ENCODE data around the gene NOTCH2.
"Not testable (repeated sequence)": the region's sequence is repeated elsewhere in the genome, so short reads cannot be mapped to it uniquely, and the experiment has no call there.

NOTCH2 gene

GRCh38 chr1:120069067-120069919 is at the start of gene NOTCH2:
Gene NOTCH2 (minus strand): TSS chr1:120069662. CDS start chr1:120069406, 256 bp downstream.
- peak; percentile 76 for DNase-seq

DNA sequence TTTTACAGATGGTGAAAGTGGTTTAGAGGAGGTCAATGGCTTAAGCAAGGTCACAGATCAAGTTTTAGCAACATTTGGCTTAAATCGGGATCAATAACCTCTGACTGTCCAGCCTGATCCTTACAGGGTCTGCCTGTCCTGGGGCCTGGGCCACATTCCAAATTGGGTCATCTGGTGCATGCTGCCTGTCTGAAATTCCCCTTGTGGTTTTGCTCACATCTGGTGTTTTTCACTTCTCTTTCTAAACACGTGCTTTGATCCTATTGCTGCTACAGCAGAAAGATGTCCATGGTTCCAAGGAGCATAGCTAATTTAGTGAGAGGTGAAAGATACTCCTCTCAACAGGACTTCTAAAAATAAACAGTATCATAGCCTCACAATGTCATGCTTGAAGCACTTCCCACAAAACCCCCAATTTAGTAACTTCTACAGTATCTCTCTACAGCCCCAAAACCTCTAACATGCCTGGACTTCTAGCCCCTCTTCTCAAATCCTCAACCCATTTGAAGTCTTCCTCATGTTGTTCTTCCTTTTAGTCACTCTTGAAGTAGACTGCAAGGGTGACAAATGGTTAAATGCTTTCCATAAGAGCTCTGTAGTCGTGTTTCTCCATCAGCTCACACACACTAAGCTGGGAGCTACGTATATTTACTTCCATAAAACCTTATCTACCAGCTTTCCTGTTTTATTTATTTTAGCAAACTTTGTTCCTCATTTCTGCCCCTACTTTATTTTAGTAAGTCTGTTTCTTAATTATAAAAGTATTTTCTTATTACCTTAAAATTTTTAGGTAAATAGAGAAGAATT is 48.1 kb upstream of the NOTCH2 start:
- not testable (repeated sequence) for DNase-seq

DNA sequence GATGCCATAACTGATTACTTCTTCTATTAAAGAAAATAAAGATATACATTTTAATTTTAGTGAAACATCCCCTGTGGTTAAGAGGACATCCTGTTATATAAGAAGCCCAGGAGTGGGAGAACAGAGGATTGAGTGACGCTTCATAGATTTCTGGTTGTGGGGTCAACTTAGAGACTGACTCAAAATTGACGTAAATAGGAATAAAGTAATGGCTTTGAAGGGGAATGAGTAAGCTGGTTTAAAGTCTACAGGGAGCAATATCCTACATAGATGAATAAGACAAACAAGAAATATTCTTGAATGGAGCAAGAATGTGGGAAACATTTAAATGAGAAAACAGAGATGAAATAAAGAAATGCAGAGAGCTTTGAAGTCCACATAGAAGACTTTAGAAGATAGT is 46.6 kb upstream of the NOTCH2 start:
- not testable (repeated sequence) for DNase-seq

DNA sequence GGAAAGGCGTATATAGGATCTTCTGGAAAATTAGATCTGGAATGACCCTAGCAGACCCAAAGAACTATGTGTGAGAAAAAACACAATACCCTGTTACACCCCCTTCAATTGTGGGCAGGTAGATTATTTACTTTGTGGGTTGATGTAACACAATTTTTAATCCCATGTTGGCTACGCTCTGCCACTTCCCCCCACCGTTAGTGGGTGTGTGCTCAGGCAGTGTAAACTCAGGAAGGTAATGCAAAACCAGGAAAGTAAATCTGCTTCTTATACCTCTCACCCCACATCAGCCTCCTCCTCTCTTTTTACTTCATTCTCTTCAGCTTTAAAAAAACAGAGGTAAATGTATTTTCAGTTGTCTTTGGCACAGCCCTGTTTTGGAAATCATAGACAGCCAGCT is 43.7 kb upstream of the NOTCH2 start:
- DNase-seq = not testable (repeated sequence)

- peak; percentile 2 for DNase-seq
These were observed 42.8 kb upstream of the NOTCH2 start for GRCh38 chr1:120112212-120112611.

DNA sequence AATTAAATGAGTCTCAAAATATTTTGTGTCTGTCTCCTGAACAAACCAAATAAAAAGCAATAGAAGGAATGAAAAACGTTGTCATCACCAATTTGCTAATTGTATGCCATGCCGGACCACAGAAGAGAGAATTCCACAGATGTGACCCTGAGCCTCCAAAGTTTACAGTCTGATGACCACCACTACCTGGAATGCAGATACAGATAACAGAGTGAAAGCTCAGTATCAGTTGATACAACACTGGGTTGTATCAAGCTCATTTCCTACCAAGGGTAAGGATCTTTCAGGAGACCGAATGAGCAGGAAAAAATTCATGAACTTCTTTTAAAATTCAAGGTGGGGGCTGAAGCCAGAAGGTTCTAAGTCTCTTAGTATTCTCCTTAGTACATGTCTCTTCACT is 42.3 kb upstream of the NOTCH2 start:
- DNase-seq = not testable (repeated sequence)

DNA sequence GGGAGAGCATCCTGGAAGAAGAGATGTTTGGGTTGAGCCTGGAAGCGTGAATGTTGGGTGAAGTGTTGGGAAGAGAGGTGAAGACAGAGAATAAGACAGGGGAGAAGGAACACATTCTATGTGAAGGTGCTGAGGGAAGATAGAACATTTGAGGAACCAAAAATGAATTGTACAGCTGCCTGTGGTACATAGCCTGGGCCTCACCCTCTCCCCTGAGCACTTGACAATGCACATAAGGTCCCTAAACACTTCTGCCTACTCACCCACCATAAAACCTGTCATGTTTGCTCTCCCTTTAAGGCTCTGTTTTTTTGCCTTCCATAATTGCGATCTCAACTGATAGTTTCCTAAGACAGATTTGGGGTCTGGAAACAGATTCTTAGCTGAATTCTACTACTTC is 41.5 kb upstream of the NOTCH2 start:
- not testable (repeated sequence) for DNase-seq

DNA sequence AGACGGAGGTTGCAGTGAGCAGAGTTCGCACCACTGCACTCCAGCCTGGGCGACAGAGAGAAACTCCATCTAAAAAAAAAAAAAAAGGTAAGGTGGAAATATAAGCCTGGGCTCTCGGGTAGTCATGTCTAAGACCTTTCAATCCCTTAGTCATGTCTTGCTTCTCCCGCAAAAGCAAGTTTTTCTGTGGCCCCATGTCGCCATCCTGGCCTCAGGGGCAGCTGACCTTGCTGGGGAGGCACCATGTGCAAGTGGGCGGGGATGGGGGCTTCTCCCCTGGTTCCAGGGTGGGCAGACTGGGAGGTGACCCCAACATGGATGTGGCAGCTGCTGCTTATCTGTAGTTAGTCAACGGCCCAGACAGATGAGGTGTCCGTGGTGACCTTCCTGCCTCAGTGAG is 40.2 kb upstream of the NOTCH2 start:
- not testable (repeated sequence) for DNase-seq

DNA sequence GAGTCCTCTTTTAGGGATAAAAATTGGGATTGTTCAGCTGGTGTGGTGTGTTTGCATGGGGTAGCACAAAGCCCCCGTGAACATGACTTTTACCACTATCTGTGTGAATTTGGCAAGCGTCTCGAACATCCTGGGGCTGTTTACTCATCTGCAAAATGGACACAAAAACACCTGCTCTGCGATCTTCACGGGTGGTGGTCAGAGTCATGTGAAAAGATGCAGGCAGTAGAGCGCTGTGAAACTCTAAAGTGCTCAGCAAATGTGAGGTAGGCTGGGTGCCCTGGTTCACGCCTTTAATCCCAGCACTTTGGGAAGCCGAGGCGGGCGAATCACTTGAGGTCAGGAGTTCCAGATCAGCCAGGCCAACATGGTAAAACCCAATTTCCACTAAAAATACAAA is 39.7 kb upstream of the NOTCH2 start:
- DNase-seq = not testable (repeated sequence)

- DNase-seq = not testable (repeated sequence)
These were observed 35.8 kb upstream of the NOTCH2 start for GRCh38 chr1:120105288-120105687.

DNA sequence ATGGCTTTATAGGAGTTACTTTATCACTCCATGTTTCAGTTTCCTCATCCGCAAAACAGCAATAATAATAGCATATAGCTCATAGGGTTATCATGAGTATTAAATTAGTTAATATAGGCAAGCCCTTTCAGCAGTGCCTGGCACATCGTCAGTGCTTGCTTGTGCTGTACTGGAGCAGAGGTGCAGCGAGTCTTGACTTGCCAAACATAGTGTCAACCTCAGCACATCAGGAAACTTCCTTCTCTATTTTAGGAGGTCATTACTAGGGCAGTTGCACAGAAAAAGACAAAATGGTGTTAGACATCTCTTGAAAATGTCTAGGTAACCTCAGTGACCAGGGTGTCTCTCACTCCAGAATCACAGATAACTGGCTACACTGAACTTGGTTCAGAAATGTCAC is 34.3 kb upstream of the NOTCH2 start:
- DNase-seq = not testable (repeated sequence)

- not testable (repeated sequence) for DNase-seq
These were observed 32.1 kb upstream of the NOTCH2 start for GRCh38 chr1:120101593-120101992.

- DNase-seq = not testable (repeated sequence)
These were observed 31.1 kb upstream of the NOTCH2 start for GRCh38 chr1:120100590-120100989.

- DNase-seq = not testable (repeated sequence)
These were observed 29.7 kb upstream of the NOTCH2 start for GRCh38 chr1:120098986-120099759.

DNA sequence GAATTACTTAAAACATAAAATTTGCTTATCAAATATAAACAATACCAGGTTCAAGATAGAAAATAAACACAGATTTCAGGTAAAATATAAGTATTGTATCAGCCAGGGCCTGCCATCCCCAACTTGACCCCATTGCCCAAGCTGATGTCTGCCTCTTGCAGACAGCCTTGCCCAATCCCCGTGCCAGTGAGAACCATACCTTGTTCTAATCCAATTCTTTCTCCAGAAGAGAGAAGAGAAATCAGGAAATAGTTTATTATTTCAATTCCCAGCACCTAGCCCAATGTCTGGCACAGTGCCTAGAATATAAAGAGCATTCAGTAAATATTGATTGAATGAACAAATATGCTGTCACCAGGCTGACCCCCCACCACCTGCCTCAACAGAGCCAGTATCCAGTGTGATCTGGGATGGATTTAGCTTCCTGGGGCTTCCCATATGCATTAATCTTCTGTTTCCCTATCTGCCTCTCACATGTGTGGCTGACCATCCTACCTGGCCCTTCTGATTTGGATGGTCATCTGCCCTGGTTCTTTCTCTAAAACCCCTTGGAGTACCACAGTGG is 27.6 kb upstream of the NOTCH2 start:
- DNase-seq = not testable (repeated sequence)

DNA sequence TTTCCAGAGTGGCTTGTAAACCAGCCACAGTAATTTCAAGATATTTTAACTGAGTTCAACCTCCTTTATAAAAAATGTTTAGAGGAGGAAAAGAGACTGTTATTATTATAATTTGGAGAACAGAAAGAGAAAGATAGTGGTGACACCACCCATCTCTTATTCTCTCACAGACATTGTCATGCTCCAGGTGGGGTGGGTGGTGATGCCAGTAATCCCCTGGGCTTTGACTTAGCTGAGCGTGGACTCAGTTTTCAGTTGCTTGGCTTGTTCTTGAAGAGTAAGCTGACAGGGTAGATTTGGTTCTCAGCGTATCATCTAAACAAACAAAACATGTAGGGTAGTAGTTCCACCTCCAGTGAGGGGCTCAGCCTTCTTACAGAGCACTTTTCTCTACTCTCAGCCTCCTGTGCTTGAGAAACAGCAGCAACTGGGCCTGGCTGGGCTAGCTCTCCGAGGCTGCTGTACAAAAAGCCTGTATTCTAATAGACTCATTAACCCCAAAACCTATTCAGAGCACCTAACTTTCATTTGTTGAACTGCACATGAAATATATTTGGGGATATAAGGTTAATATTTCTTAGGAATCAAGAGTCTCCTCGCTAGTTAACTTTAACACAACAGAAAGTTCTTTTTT is 24.2 kb upstream of the NOTCH2 start:
- DNase-seq = not testable (repeated sequence)

- DNase-seq = not testable (repeated sequence)
These were observed 23.1 kb upstream of the NOTCH2 start for GRCh38 chr1:120092232-120093218.

DNA sequence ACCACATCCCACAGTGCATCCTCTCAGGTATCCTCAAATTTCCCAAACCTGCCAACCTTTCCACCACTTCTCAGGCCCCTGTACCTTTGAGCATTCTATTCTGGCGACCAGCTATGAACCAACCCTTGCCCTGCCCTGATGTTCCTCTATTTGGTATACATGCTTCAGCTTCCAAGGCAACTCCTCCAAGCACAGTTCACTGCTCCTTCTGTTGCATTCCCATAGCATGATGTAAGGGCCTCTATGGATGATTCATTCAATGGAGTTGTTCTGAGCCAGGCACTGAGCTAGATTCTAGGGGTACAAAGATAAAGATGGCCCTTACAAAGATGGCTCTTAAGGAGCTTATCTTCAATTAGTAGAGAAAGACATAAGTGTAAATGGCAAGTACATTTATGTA is 21.4 kb upstream of the NOTCH2 start:
- not testable (repeated sequence) for DNase-seq

- DNase-seq = peak; percentile 52
These were observed 18.5 kb upstream of the NOTCH2 start for GRCh38 chr1:120087959-120088358.

DNA sequence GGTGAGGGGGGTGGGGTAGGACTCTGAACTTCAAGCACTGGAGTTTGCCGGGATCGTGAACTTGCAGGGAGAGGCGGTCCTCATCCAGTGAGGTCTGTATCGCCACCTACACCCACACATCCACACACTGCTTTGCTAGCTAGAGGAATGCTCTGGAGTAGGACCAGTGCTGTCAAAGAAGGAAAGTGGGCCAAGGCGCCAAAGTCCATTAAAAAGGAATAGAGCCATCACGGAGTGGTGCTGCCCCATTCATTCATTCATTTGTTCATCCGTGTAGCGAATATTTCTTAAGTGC is 405 bp upstream of the NOTCH2 start:
- DNase-seq = not testable (repeated sequence)

GRCh38 chr1:120068683-120069066 is 787 bp downstream of the NOTCH2 start:
- DNase-seq = peak; percentile 34

All from activated CD4-positive, alpha-beta T cell treated with anti-CD3 and anti-CD28 coated beads for 48 hours (primary cell).